GM20000 (cell line): ENCODE results near the gene PTBP1.

Experiments used
- DNase-seq: peaks from one replicate; pipeline ENCODE4 v3.0.0; 2012; ENCODE audit warnings: low spot score
- TF ChIP-seq, protein P1 (sequence below): IDR thresholded peaks from 2 replicates; pipeline ENCODE4 v1.5.1; 2012; ENCODE audit warnings: mild to moderate bottlenecking, control low read depth; ENCODE audit errors: extremely low read depth, missing control alignments

The PTBP1 gene

DNA sequence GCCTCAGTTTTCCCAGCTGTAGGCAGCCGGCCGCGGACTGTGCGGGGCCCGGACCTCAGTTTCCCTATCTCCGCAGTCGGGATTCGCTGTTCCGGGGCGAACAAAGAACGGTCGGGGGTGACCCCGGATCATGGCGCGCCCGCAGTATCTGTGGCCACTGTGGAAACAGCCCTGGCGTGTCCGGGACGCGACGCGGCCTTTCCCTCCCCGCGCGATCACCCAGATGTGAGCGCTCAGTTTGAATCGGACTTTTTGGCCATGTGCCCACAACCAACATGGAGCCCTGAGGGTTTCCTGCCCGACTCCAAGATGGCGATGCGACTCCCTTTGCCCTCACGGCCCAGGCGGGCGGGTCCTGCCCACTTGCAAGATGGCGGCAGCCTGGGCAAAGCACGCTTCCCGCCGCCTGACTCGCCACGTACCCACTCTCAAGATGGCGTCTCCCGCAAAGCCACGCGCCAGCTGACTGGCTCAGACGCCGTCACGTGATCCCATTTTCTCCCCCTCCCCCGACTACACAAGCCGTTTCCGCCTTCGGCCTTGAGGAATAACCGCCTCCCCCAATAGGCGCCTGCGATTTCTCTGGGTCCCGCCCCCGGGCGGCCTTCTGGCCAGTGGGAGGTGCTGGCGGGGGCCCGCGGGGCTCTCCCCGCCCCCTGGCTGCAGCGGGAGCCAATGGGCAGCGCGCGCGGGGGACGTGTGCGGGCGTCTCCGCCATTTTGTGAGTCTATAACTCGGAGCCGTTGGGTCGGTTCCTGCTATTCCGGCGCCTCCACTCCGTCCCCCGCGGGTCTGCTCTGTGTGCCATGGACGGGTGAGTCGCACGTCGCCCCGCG is at the start of gene PTBP1:
TSS of gene PTBP1 (plus strand) at position 761 of the 836 bp plus-strand sequence. CDS start at position 807, 46 bp downstream.
- peak; percentile 99 for DNase-seq
- TF ChIP-seq, protein P1, sequence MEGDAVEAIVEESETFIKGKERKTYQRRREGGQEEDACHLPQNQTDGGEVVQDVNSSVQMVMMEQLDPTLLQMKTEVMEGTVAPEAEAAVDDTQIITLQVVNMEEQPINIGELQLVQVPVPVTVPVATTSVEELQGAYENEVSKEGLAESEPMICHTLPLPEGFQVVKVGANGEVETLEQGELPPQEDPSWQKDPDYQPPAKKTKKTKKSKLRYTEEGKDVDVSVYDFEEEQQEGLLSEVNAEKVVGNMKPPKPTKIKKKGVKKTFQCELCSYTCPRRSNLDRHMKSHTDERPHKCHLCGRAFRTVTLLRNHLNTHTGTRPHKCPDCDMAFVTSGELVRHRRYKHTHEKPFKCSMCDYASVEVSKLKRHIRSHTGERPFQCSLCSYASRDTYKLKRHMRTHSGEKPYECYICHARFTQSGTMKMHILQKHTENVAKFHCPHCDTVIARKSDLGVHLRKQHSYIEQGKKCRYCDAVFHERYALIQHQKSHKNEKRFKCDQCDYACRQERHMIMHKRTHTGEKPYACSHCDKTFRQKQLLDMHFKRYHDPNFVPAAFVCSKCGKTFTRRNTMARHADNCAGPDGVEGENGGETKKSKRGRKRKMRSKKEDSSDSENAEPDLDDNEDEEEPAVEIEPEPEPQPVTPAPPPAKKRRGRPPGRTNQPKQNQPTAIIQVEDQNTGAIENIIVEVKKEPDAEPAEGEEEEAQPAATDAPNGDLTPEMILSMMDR = no peak

DNA sequence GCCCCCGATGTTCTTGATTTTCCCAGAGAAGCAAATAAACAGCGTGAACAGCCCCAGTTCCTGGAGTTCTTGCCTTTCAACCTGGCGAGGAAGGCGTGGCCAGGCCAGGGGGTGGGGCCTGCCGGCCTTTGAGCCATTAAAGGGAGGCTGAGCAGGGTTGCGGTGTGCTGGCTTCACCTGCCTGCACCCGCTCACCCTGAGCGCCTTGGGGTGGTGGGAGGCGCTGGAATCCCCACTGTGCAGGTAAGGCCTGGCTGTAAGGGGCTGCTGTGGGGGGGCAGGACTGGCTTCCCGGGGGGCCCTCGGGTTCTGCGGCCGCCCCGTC is 49.0 kb upstream of the PTBP1 start:
- TF ChIP-seq, protein P1 = no peak

DNA sequence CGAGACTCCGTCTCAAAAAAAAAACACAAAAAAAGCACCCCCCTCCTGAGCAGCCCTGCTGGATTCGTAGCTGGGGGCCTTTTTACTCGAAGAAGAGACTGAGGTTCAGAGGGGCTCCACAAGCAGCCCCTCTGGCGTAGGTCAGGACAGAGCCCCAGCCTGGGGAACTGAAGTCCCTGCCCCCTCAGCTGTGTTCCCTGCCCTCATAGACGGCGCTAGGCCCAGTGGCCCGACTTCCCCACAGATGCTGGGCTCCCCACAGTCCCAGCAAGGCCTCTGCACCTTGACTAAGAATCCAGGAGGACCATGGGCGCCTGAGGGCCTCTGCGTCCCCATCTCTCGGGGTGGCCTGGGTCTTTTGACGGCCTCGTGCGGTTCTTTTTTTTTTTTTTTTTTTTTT is 47.4 kb upstream of the PTBP1 start:
- TF ChIP-seq, protein P1 = no peak
- DNase-seq = peak; percentile 22

More for the DNA sequence above, 49.0 kb upstream of the PTBP1 start:
- no peak for DNase-seq

DNA sequence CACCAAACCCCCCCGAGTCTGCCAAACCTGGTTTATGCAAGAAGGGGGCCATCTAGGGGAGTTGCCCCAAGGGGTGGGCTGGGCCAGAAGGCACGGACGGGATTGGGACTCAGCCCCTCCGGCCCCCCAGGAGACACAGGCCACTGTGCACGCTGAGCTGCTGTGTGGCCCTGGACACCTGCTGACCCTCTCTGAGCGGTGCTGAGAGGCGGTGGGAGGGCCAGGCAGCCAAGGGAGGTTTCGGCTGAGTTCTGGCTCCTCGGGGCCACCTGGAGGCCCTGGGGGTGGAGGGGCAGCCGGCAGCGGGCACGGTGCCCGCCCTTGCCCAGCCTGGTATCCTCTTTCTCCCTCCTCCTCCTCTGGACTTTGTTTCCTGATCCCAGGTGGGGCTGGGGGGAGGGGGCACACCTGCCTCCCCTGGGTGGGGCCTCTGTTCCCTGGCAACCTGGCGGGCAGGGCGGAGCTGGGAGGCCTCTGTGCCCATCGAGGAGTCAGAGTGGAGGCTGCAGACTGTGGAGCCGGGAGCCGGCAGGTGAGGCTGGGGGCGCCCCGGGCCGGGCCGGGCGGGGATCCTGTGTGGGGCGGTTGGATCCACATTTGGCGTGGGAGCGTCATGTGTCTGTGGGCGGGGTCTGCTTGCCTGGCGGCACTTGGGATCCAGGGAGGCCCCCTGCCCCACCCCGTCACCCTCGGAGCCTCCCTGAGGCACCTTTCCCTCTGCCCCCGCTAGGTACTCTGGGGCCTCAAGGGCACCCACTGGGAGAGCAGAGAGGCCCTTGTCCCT is 46.4 kb upstream of the PTBP1 start, which contains the start of gene MISP:
TSS of gene MISP (plus strand) at position 473 of the 784 bp plus-strand sequence. CDS start 5,835 bp downstream, outside the sequence.
- TF ChIP-seq, protein P1 = no peak

GRCh38 chr19:751501-752341 is 45.5 kb upstream of the PTBP1 start:
- TF ChIP-seq, protein P1 = no peak
- DNase-seq = no peak

More for the DNA sequence above, 46.4 kb upstream of the PTBP1 start, which contains the start of gene MISP:
- DNase-seq = no peak

DNA sequence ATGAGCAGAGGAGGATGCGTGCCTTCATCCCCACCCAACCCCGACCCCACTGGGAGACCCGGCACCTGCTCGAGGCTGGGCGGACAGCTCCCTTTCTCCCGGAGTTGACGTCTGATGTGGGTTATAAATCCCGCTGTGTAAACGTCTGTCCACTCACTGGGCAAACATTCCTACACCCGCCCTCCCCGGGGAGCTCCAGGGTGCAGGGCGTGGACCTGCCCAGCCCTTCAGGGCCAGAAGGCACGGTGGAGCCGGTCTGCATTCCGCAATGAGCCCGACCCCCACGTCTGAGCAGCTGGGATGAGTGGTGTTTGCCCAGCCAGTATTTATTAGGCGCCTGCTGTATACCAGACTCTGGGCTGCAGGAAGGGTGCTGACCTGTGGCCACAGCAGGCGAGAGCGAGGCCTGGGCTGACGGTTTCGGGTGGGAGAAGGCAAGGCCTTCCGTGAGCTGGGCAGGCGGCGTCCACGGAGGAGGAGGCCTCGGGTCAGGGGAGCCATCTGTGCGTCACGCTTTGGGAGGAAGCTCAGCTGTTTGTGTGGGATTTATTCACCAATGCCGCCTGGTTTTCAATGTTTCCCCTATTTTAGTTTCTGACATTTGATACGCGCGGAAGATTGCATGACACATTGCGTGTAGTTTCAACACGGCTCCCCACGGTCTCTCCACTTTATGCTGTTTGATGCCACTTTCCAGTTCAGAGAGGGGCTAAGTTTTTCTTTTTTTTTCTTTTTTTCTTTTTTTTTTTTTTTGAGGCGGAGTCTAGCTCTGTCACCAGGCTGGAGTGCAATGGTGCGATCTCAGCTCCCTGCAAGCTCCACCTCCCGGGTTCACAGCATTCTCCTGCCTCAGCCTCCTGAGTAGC is 44.4 kb upstream of the PTBP1 start:
- TF ChIP-seq, protein P1 = no peak
- DNase-seq = no peak
